HG03571 (cell line): Measurements from ENCODE around the gene PIM1.

Source experiments
- ATAC-seq: cut with Tn5 transposase; IDR thresholded peaks from one replicate; pipeline ENCODE4 v1.9.1; 2021; ENCODE audit not compliant: unreplicated experiment

PIM1 gene

GRCh38 chr6:37137201-37138090 is 32.5 kb upstream of the PIM1 start:
- ATAC-seq, result no peak

GRCh38 chr6:37138856-37139229 is 31.1 kb upstream of the PIM1 start:
- no peak for ATAC-seq

GRCh38 chr6:37139230-37139962 is 30.6 kb upstream of the PIM1 start:
- no peak for ATAC-seq

- no peak for ATAC-seq
Observed at GRCh38 chr6:37140145-37140544, 29.8 kb upstream of the PIM1 start.

GRCh38 chr6:37141281-37142049 is 28.5 kb upstream of the PIM1 start:
- ATAC-seq, result no peak

GRCh38 chr6:37142050-37142614 is 27.8 kb upstream of the PIM1 start:
- no peak for ATAC-seq

- no peak for ATAC-seq
Observed at GRCh38 chr6:37143585-37143984, 26.4 kb upstream of the PIM1 start.

- ATAC-seq, result no peak
Observed at GRCh38 chr6:37145443-37145842, 24.5 kb upstream of the PIM1 start.

GRCh38 chr6:37146735-37147157 is 23.2 kb upstream of the PIM1 start:
- no peak for ATAC-seq

- ATAC-seq, result no peak
Observed at GRCh38 chr6:37149745-37150144, 20.2 kb upstream of the PIM1 start.

- ATAC-seq, result no peak
Observed at GRCh38 chr6:37150314-37150713, 19.6 kb upstream of the PIM1 start.

GRCh38 chr6:37155394-37156312 is 14.3 kb upstream of the PIM1 start:
- ATAC-seq, result peak; percentile 91

GRCh38 chr6:37158508-37158907 is 11.4 kb upstream of the PIM1 start:
- ATAC-seq, result no peak

GRCh38 chr6:37160922-37161778 is 8.8 kb upstream of the PIM1 start:
- no peak for ATAC-seq

- no peak for ATAC-seq
Observed at GRCh38 chr6:37162740-37163139, 7.2 kb upstream of the PIM1 start.

- no peak for ATAC-seq
Observed at GRCh38 chr6:37168163-37168758, 1.7 kb upstream of the PIM1 start.

- ATAC-seq, result no peak
Observed at GRCh38 chr6:37168811-37169495, 999 bp upstream of the PIM1 start.
